ENCODE results near the gene SLC25A11. TPM values are rescaled to one million over a fixed set of nuclear protein-coding genes. Genes with fewer than 3 reads are reported as not detected.

Gene SLC25A11
- total and polyA plus RNA-seq, 2 donors (not counting 3 experiments of a cell fraction or from before 2014, with no cell fraction given): 58.2 to 95.2 TPM

DNA sequence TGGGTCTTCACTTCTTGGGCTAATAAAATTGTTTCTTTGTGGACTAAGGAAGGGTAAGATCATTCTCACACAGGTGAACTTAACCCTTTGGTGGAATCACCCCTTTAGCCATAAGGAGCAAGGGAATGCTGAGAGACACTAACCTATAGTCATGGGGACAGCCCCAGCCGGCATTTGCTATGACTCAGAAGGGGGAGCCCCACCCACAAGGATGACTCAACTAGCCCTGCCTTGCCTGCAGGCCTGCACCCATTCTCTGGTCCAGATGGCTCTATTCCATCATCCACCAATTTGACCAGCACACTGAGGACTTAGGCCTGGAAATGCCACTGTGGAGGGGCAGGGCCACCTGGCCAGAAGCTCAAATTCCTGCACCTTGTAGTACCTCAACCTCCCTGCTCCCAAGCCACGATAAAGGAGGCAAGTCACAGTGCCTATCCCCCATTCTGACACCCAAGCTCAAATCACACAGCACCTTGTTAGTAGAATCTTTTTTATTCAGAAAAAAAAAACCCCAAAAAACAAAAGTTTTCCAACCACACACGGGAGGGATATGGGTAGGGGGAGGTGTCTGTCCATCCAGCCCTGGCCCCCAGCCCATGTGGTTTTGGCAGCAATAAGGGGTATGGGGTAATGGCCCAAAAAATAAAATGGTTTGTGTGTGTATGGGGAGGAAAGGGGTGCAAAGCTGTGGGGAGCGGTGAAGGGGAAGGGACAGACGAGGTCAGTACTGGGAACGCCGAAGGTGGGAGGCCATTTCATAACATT is 5.5 kb upstream of the SLC25A11 start:
- H3K36me3 ChIP-seq (ENCODE audit: control insufficient read depth in 2 of 2, extremely low read depth in 1 of 2, insufficient read depth in 2 of 2, low read length in 2 of 2): peaks cover 13 to 28% of the 10 kb centered on the region in 2 experiments
- no peaks in the 10 kb centered on the region for H3K27me3 ChIP-seq (ENCODE audit: control insufficient read depth in 2 of 2, insufficient read depth in 2 of 2, low read length in 2 of 2)
- no peaks in the 10 kb centered on the region for H3K9me3 ChIP-seq (replicated peaks; ENCODE audit: control insufficient read depth, insufficient read depth, low read length)
- peaks cover 77% of the 10 kb centered on the region for H3K79me2 ChIP-seq (ENCODE audit: control insufficient read depth, insufficient read depth, low read length)
- no peak for TF ChIP-seq EZH2 (IDR thresholded peaks at IDR 0.05; ENCODE audit: borderline replicate concordance, low read depth, low read length, severe bottlenecking)
- TF ChIP-seq FOS (IDR thresholded peaks at IDR 0.05; ENCODE audit: borderline replicate concordance, insufficient read depth, low read length): peak; percentile 98
- TF ChIP-seq, protein P1, sequence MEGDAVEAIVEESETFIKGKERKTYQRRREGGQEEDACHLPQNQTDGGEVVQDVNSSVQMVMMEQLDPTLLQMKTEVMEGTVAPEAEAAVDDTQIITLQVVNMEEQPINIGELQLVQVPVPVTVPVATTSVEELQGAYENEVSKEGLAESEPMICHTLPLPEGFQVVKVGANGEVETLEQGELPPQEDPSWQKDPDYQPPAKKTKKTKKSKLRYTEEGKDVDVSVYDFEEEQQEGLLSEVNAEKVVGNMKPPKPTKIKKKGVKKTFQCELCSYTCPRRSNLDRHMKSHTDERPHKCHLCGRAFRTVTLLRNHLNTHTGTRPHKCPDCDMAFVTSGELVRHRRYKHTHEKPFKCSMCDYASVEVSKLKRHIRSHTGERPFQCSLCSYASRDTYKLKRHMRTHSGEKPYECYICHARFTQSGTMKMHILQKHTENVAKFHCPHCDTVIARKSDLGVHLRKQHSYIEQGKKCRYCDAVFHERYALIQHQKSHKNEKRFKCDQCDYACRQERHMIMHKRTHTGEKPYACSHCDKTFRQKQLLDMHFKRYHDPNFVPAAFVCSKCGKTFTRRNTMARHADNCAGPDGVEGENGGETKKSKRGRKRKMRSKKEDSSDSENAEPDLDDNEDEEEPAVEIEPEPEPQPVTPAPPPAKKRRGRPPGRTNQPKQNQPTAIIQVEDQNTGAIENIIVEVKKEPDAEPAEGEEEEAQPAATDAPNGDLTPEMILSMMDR (IDR thresholded peaks at IDR 0.05; ENCODE audit: extremely low read depth in 1 of 2, insufficient read depth in 1 of 2, low read depth in 1 of 2, low read length in 2 of 2): no peak
- TF ChIP-seq JUN (IDR thresholded peaks at IDR 0.05; ENCODE audit: borderline replicate concordance, insufficient read depth, insufficient read length, low read depth): peak; percentile 78
- CTCF ChIA-PET: interaction anchor here (0.9 to 2.0 kb wide), 2 partner anchors 22 to 36 kb away, joined by 3 to 8 read pairs; partner anchors contain the start of gene SPAG7
- POLR2A ChIA-PET: interaction anchor here (1.7 kb wide), 1 partner anchor 22 kb away, joined by 5 read pairs; the partner anchor contains the start of gene SPAG7
- peak; percentile 77 for DNase-seq (ENCODE audit: low read depth, low spot score)
- peaks cover 32% of the 10 kb centered on the region for H3K4me1 ChIP-seq (ENCODE audit: control insufficient read depth, extremely low read depth, insufficient read depth, low read length)
- dilution Hi-C loops (cut with MboI; ENCODE audit: extremely low pct_ligation_motif_present, low sequenced_read_pairs) (no loop called here), intact Hi-C loops (cut with micrococcal nuclease) (no loop called here)
- H3K9ac ChIP-seq (replicated peaks; ENCODE audit: extremely low read depth, insufficient read depth, low read length): peak overlapping the region; percentile 12
- peak; percentile 93 for FAIRE-seq
- no peaks in the 10 kb centered on the region for H4K20me1 ChIP-seq (replicated peaks; ENCODE audit: control insufficient read depth, extremely low read depth, insufficient read depth, low read length)
- no peak overlapping the region for H2AFZ ChIP-seq (ENCODE audit: low read depth, low read length)
- peak overlapping the region in 1 of 3 experiments; percentile 25 for H3K4me3 ChIP-seq (replicated peaks in 1 of 3; ENCODE audit: insufficient read depth in 1 of 3, low read depth in 1 of 3, low read length in 3 of 3)
- H3K9me1 ChIP-seq (replicated peaks; ENCODE audit: control insufficient read depth, extremely low read depth, insufficient read depth, low read length): no peaks in the 10 kb centered on the region
- H3K4me2 ChIP-seq (ENCODE audit: insufficient read depth, low read length): peak overlapping the region; percentile 66
- BruUV-seq (replicated peaks): no TSS peak
- peak overlapping the region; percentile 49 for H3K27ac ChIP-seq (ENCODE audit: insufficient read depth, low read depth, low read length)
